ENCODE data around the gene FBH1.

GRCh38 chr10:5937016-5937415, 47.0 kb downstream of the FBH1 start:
- TF ChIP-seq PBX3 (IDR thresholded peaks at IDR 0.05; ENCODE audit: insufficient replicate concordance, low read depth, low read length) = no peak
- no peak for TF ChIP-seq CHD1 (IDR thresholded peaks at IDR 0.05; ENCODE audit: low read depth, low read length)
- TF ChIP-seq SUZ12 (IDR thresholded peaks at IDR 0.05; ENCODE audit: unreplicated experiment) = no peak
- no peak for TF ChIP-seq ELK1 (IDR thresholded peaks at IDR 0.05; ENCODE audit: low read depth, low read length)
- TF ChIP-seq CTCF (IDR thresholded peaks at IDR 0.05 in 2 of 3, conservative IDR thresholded peaks at IDR 0.05 in 1 of 3; ENCODE audit: control insufficient read depth in 2 of 3, extremely low read depth in 1 of 3, insufficient read depth in 1 of 3, low read depth in 3 of 3, low read length in 3 of 3) = no peak
- no peak for TF ChIP-seq TAF1 (IDR thresholded peaks at IDR 0.05; ENCODE audit: borderline replicate concordance, low read depth, low read length)
- TF ChIP-seq MAX (IDR thresholded peaks at IDR 0.05; ENCODE audit: low read depth, low read length) = no peak
- no peak for TF ChIP-seq NR2C2 (IDR thresholded peaks at IDR 0.05; ENCODE audit: borderline replicate concordance, control insufficient read depth, insufficient read length, low read depth)
- no peak for TF ChIP-seq POLR2A (IDR thresholded peaks at IDR 0.05; ENCODE audit: low read depth, low read length)
- TF ChIP-seq NBN (IDR thresholded peaks at IDR 0.05) = no peak
- TF ChIP-seq ZNF207 (IDR thresholded peaks at IDR 0.05; ENCODE audit: borderline replicate concordance) = no peak
- TF ChIP-seq ATF7 (IDR thresholded peaks at IDR 0.05; ENCODE audit: low read depth) = no peak

All from GM12878 (cell line).